HG03103 (cell line): ENCODE data around the gene ADCY2.

Experiments used
- ATAC-seq: cut with Tn5 transposase; IDR thresholded peaks from one replicate; pipeline ENCODE4 v1.9.1; 2021; ENCODE audit warnings: low read depth; ENCODE audit not compliant: unreplicated experiment

The ADCY2 gene

DNA sequence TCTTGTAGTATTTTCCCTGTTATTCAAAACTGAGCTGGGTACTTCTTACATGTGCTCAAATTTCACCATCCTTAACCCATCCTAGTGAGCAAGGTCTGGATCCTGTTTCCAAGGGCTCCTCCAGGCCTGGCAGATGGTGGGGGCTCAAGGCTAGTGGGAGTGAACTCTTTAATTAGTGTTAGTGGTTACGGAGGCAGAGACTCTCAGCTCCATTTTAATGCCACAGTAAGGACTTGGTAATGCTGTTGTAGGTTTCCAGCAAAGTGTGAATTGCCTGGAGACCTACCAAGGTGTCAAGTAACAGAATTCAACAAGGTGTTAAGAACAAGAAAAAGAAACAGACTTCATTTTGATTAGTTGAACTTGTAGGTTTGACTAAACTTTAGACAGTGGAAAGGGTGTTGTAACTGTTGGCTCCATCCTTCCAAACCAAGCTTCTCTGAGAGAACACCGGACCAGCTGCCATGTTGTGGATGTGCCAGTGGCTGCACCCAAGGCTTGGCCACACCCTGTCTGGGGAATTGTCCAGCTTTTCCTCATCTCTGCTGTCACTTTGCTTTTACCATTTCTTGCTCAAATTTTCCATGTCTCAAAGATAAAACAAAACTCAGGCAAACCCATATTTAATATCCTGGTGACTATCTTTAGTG lies 98.7 kb downstream of the ADCY2 start:
- no peak for ATAC-seq

DNA sequence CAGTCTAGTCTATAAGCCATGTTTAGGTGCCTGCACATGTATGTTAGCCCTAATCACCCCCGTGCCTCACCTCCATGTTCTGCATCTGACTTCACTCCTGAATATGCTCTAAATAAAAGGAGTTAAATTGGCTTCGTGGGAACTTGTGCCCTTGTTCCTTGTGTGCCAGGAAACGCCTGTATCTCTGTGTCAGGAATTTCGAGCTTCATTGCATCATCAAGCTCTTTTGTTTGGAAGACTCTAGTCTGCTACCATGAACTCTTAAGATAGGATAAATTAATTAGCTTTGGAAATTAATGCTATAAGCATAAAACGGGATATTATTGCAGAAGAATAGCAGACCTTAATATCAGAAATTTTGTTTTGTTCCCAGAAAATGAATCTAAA lies 99.2 kb downstream of the ADCY2 start:
- no peak for ATAC-seq

DNA sequence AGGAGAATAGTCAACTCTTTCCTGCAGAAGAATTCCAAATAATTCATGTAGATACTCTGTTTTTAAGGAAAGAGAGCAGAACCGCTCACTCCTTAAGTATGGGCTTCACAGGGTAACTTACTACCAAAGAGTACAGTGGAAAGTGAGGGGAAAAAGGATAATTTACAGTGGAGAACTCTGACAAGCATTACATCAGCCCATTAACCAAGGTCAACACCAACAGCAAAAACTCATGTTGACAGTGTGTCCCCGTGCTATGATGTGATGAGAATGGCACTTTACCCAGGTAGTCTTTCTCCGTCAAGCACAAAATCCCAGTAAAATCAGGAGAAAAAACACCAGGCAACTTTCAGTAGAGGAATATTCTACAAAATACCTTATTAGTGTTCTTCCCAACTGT lies 104.3 kb downstream of the ADCY2 start:
- no peak for ATAC-seq

DNA sequence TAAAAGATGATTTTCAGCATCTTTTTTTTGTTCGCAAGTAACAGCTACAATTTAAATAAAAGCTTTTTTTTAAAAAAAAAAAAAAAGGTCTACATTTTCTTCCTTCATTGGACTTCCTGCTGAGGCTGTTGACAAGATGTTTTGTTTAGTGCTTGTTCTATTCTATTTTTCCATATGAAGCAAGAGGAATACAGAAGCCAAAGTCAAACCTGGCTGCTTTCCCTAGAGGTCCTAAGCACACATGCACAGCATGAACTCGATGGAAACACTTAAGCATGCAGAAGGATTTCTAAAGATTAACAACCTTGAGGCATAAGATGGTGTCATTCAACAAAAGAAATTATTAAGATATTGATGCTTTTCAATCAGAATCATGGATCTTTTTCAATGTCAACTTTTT lies 105.1 kb downstream of the ADCY2 start:
- no peak for ATAC-seq

DNA sequence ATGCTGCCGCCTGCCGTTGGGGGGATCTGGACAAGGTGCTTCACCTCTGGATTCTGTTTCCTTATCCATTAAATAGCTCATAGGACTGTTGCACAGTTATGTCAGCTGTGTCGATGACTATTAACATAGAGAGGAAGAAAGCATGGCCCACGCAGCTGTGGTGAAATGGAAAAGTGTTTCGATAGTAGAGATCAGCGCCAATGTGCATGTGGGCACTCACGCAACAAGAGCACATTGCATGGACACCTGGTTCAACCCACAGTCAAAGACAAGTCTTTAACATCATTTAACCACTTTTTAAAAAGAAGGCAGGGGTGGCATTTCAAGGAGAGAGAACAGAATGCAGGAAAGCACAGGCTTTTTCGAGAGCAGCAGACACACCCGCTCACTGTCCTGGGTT lies 107.6 kb downstream of the ADCY2 start:
- no peak for ATAC-seq

DNA sequence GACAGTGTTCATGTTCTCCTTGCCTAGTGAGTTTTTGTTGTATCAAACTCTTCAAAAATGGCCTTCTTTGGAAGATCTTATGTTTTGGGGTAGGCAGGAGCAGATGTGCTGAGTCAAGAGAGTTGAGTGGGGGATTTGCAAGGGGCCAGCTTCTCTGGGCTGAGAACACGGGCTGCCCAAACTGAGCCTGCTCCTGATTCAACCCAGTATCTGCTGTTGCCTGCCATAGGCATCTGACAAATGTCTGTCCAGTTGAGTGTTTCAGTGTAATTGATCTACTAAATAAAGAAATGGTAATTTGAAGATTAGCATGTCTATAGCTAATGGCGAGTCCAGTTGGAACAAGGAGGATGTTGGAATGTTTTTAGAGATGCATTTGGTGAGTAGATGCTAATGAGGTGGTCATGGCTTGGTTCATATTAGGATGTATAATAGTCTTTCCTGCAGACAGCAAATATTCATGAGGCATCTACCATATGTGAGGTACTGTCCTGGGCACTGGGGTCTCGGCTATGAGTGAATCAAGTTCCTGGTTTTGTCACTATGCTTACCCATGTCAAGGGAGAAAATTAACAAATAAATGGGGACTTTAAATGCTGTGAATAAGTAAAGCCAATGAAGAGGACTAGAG lies 119.5 kb downstream of the ADCY2 start:
- no peak for ATAC-seq

DNA sequence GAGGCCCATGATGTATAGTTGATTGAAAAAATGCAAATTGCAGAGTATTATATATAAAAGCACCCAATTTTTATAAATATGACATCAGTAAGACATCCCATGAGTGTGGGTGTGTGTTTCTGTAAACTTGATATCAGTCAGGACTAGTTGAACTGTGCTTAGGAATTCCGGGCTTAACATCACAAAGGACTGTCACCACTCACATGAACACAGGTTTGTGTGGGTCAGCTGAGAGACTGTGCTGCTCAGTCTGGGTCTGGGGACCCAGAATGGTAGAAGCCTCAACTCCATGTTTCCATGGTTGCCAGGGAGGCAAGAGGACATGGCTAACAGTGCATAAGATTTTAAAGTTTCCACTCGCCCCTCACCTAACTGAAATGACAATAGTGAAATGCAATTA lies 120.3 kb downstream of the ADCY2 start:
- ATAC-seq, result no peak

DNA sequence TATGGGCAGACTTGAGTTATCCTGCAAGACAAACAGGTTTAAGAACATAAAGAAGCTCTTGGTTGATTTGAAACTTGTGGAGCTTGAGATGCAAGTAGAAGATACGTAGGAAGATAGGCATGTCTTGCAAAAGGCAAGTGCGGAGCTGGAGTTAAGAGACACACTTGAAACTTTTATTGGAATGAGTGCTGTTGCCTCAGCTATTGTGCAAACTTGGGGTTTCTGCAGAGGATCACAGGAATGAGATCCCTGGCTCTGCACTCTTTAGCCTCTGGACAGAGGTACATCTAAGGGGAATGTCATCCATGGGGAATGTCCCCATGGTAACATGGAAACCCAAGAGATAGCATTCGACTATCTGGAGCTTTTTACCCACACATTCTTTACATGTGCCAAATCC lies 121.1 kb downstream of the ADCY2 start:
- no peak for ATAC-seq

DNA sequence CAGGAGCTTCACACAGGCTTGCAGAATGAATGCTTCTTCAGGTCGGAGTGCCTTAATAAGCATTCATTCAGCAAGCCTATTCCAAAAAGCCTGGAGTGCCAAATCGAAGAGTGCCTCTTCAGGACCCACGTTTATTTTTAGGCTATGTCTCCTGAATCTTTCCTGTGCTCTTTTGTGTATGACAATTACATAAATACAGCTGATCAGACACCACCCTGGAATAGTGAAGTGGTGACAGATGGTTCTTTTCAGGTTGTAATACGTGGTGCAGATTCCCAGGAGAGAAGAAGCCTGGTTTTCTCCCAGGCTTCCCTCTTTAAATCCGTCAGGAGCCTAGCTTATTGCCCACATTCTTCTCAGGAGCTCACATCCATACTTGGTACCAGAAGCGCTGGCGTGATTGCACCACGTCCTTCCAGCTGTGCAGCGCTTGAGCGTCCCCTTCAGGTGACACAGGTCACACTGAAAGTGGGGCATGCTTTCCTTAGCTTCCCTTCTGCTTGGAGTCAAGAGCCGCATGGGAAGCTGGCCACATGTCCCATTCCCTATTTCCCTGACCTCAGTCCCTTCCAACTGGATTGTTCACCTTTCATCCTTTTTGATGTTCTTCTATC lies 123.1 kb downstream of the ADCY2 start:
- ATAC-seq, result no peak

DNA sequence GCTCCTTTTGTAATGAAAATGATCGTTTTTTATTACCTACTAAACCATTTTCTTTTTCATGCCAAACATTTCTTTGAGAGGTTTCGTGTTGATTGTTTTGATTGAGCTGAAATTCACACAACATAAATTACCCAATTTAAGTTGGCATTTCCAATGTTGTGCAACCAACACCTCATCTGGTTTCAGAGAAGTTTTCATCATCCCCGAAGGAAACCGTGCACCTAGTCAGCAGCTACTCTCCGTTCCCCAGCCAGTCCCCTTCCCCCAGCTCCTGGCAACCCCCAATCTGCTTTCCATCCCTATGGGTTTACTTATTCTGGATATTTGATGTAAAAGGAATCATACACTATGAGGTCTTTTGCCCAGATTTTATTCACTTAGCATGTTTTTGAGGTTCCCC lies 123.6 kb downstream of the ADCY2 start:
- no peak for ATAC-seq

DNA sequence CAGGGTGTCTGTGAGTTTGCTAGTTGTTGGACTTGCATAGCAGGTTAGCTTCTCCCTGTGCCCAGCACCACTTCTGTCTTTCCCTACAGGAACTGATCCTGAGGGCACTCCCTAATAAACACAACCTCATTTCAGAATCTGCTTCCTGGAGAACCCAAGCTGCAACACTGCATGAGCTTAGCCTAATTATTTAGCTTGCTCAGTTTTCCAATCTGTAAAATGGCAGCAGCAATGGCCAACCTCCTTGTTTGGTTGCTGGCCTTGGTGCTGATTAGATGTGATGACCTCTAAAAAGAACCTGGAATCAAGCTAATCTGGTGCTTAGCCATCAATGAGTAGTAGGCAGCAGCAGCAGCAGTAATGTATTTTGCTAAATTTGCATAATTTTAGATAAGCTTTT lies 133.9 kb downstream of the ADCY2 start:
- no peak for ATAC-seq

DNA sequence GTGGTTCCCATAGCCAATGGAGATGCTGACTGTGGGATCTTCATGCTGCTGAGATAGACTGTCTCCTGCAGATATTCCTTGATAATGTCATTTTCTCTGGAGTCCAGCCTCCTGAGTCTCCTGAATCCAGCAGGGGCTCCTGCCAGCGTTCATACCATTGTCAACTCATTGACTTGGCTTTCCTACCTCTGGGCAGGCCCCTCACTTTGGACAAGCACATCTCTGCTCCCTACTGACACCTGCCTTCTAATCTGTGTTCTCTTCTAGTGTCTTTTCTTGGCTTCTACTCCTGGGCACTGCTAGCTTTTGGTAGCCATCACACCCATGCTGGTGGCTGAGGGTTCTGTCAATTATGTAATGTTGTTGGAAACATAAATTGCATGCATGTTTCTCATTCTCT lies 138.0 kb downstream of the ADCY2 start:
- no peak for ATAC-seq

DNA sequence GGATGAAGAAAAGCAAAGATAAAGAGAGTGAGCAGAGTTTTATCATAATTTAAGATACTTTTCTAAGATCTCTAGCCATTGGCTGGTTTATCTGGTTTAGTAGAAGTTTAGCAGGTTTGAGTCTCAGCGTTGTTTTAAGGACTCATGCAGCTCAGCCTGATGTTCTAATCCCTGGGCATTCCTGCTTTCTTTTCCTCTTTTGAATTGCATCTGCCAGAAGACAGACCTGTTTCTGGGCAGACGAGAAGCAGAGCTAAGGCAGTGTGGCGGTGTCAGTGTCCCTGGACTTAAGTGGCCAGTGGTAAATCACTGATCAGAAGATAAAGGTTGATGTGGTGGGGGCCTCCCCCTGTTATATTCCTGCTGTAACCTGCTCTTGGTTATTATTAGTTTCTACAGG lies 138.6 kb downstream of the ADCY2 start:
- ATAC-seq, result no peak

DNA sequence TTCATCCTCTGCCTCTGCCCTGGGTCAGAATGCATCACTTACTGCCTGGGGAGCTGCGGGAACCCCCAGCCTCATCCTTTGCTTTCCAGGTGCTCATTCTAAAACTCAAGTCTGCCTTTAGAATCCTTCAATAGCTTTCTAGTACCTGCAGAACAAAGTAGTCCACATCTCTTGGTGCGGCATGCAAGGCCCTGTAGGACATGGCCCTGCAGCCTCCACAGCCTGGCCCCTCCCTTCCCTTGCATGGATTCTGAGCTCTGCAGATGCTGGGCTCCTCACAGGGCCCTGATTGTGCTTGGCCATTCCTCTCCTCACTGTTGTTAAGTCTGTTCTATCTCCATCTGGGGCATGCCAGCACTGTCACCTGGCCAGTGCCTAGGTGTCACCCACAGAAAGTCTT lies 141.6 kb downstream of the ADCY2 start:
- no peak for ATAC-seq

DNA sequence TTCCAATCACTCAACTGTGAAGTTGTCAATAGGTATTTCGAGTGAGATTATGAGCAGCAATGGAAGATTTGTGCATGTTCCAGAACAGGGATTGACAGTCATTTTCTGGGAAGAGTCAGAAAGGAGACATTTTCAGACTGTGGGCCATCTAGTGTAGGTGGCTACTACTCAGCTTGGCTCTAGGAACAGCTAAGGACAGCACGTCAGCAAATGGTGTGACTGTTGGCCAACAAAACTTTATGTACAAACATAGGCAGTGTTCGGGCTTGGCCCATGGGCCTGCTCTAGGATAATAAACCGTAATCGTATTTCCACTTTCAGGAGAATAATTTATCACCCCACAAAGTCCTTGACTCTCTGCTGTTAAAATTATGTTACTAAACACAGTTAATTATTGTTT lies 143.6 kb downstream of the ADCY2 start:
- no peak for ATAC-seq

DNA sequence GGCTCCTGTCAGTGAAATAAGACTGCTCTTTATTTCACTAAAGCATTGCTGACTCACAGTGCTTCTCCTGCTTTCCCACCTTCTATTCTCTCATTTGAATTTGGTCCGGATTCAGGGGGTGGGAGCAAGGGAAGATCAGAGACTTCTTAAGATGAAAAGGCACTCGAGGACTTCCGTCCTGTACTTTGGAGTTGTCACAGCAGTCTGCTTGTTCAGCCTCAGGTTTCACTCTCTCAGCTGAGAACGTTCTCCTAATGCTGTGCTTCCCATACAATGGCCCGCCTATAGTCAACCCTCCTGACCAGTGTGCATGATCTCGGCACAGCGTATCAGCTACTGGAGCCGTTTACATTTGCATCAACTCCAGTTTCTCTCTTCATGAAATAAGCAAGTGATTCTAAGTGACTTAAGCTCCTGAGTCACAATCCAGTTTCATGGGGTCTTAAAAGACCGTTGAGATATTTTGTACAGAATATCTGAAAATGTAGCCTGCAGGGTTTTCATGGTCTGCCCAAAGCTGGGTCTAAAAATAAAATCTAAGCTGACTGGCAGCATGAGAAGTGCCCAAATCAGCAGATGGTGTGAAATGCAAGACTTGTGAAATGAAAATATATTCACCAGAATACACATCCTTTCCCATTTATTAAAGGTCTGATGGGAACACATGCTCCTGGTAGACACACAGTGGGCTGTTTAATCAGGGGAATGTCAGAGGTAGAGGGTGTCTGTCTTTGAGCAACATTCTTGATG lies 145.0 kb downstream of the ADCY2 start:
- no peak for ATAC-seq

DNA sequence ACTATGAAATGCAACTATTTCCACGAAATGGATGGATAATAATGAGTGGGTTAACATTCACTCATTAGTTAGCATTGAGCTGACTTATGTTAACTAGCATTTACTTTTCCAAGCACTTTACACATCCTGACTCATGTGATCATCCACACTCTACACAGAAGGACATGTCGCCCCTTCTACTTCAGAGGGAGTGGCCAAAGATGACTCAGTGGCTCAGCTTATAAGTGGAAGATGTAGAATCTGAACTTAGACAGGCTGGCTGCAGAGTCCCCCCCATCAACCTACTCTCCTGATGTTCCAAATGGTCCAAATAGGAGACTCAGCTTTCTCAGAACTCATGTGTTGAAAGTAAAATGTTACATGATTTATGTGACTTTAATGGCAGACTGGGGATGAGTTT lies 146.0 kb downstream of the ADCY2 start:
- ATAC-seq, result no peak

DNA sequence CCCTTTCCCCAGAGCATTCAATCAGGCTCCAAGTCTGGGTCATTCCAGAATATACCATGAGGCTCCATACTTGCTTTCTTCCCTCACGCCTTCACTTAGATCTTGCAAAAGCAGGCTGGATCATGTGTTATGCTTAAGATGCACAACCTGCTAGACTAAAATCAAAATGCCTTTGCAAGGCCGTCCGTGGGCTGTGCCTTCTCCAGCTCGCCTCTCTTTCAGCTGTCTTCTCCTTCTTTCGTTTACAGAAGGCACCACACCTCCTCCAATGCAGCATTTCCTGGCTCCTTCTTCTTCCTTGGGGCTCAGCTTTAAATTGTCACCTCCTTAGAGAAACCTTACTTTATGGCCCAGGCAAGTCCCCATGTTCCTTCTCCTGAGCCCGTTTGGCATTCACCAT lies 150.6 kb downstream of the ADCY2 start:
- ATAC-seq, result no peak

DNA sequence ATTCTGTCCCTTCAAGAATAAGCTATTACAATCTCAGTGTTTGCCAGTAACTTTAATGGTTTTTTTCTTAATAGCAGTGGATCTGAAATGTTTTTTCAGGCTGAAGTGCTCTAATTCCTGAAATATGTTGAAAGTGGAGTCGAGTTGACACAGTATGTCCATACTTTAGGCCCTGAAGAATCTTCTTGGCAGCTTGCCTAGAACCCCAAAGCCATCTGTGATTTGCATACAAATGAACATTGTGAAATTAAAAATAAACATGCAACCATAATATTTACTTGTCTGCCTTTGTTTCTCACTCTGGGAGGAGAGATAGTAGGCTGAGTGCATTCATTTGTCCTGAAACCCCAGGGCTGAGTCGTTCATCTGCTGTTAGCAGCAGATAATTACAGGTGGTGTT lies 152.7 kb downstream of the ADCY2 start:
- ATAC-seq, result no peak

DNA sequence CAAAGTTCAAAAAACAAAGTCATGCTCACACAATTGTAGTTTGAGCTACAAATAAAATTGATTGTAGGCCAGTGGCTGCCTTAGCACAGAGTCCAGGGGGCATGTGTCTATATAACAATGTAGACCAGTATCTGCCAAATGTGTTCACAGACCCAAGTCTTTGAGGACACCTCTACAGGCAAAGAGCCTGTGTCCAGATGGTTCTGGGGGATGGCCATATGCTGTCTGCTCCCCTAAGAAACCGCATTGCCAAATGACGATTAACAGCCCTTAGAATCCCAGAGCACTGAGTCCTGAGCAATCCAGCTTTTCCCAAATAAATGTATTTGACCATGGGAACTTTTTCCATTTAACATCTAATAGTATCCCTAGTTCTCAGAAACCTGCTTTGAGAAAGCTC lies 169.6 kb downstream of the ADCY2 start:
- ATAC-seq, result no peak

DNA sequence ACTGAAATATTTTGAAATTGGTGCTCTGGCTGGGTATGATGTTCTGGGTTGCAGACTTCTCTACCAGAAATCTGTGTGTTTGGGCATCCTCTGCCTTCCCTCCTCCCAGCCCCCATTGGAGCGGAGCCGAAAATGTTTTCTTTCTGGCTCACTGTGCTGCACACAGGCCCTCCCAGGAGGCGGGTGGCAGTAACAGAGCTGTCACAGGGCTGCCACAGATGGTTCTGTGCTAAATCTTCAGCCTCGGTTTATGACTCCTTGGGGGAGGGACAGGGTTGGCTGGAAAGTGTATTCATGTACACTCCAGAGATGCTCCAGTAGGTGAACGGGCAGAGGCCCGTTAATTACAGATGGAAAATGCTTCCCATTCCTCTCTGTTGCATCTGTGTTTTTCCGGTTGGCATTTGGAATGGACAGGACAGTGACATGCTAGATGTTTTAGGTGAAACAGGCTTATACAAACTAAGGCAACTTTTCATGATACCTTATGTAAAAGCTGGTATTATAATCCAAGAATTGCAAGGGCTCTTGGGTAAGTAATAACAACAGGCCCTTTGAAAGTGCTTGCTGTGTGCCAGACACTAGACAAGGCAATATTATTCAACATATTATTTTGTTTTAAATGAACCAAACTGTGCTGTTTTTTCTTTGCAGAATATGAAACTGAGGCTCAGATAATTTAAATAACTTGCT lies 180.2 kb downstream of the ADCY2 start:
- no peak for ATAC-seq
